A204.1 (cell line): ENCODE results near the gene RUFY2.
A peak's percentile ranks its signal among the peaks of the same experiment; 100 is the strongest.
"Not testable (repeated sequence)": the region's sequence is repeated elsewhere in the genome, so short reads cannot be mapped to it uniquely, and the experiment has no call there.

Experiments used
- FAIRE-seq: peaks from 2 replicates; lab custom pipeline; 2012; peaks lifted over from hg19 to GRCh38; lab: Jason Lieb, UNC

The RUFY2 gene, protein sequence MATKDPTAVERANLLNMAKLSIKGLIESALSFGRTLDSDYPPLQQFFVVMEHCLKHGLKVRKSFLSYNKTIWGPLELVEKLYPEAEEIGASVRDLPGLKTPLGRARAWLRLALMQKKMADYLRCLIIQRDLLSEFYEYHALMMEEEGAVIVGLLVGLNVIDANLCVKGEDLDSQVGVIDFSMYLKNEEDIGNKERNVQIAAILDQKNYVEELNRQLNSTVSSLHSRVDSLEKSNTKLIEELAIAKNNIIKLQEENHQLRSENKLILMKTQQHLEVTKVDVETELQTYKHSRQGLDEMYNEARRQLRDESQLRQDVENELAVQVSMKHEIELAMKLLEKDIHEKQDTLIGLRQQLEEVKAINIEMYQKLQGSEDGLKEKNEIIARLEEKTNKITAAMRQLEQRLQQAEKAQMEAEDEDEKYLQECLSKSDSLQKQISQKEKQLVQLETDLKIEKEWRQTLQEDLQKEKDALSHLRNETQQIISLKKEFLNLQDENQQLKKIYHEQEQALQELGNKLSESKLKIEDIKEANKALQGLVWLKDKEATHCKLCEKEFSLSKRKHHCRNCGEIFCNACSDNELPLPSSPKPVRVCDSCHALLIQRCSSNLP

DNA sequence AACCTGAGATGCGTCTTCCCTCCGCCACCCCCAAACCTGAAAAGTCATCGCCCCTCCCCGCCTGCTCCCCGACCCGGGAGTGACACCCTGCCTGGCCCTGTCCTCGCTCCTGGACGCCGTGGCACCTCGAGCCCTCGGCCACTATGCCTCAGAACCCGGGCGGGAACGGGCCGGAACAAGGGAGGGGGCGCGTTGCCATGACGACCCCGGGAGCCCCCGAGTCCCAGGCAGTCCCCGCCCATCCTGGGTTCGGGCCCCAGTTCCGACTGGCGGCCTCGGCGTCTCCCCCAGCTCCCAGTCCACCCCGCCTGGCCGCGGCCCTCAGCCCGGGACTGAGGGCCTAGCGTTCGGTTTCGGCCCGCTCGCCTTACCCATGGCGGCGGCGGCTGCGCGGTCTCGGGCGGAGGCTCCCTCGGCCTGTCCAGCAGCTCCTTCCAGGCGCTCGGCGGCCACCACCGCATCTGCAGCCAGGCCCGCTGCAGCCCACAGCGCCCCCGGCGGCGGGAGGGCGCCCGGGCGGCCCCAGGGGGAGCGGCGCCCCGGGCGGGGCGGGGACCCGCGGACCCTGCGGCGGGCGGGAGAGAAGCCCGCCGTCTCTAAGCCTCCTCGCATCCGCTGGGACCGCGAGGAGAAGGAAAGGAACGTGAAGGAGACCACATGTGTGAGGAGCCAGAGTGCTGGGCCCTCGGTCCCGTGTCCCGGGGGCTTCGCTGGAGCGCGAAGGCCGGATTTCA, at the start of gene RUFY2:
RUFY2 (minus strand) TSS at position 463 of the 734 bp plus-strand sequence; CDS start at position 375, 88 bp downstream.
- no peak for FAIRE-seq

- FAIRE-seq, result not testable (repeated sequence)
Measured at GRCh38 chr10:68449698-68450097, 42.6 kb upstream of the RUFY2 start.

- FAIRE-seq, result no peak
Measured at GRCh38 chr10:68446179-68446578, 39.1 kb upstream of the RUFY2 start.

DNA sequence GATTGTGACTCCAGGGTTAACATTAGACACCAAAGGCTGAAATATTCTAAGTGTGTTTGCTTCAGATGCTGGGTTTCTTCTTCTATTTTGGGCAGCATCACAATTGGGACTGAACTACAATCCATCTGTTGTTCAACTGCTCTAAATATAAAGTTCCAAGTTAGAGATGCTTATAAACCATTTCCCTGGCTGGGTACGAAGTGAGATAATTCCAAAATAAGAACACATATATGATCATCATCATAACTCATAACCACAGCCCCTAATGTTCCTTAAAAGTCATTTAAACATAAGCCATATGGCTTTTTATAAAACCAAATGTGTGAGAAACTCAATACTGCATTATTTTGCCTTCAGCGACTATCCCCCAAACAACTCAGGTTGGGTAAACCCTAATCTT, 35.9 kb upstream of the RUFY2 start:
- FAIRE-seq, result no peak

GRCh38 chr10:68440898-68441297, 33.8 kb upstream of the RUFY2 start:
- no peak for FAIRE-seq

DNA sequence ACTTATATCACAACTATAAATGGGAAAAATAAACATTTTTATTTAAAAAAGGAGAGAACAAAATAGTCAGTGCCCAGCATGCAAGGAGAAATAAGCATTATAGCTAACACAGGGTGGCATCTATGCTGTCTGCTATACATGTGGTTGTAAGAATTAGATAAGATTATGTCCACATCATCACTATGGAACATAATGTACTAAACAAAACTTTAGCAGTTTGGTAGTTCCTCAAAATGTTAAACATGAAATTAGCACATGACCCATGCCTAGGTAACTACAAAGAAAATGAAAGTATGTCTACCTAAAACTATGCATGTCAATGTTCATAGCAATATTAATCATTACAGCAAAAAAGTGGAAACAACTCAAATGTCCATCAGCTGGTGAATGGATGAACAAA, 28.7 kb upstream of the RUFY2 start:
- no peak for FAIRE-seq

GRCh38 chr10:68434657-68435056, 27.6 kb upstream of the RUFY2 start:
- no peak for FAIRE-seq

- no peak for FAIRE-seq
Measured at GRCh38 chr10:68428396-68429104, 21.5 kb upstream of the RUFY2 start.

- no peak for FAIRE-seq
Measured at GRCh38 chr10:68424454-68425014, 17.5 kb upstream of the RUFY2 start.

- FAIRE-seq, result no peak
Measured at GRCh38 chr10:68423522-68423921, 16.4 kb upstream of the RUFY2 start.

DNA sequence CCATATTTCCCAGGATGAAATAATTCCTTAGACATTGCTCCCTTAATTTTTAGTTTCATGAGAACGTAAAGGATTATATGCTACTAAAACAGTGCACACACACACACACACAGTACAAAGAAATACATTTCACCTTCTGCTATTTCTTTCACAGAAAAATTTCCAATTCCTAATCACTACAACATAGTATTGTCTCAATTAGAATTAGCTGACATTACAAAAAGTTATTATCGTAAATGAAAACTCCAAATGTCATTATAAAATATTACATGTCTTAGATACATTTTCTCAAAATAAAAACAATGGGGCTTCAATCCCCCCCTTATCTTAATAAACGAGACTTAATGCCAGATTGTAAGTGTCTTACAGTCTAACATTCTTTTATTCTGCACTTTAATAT, 12.3 kb upstream of the RUFY2 start:
- FAIRE-seq, result peak; percentile 11

DNA sequence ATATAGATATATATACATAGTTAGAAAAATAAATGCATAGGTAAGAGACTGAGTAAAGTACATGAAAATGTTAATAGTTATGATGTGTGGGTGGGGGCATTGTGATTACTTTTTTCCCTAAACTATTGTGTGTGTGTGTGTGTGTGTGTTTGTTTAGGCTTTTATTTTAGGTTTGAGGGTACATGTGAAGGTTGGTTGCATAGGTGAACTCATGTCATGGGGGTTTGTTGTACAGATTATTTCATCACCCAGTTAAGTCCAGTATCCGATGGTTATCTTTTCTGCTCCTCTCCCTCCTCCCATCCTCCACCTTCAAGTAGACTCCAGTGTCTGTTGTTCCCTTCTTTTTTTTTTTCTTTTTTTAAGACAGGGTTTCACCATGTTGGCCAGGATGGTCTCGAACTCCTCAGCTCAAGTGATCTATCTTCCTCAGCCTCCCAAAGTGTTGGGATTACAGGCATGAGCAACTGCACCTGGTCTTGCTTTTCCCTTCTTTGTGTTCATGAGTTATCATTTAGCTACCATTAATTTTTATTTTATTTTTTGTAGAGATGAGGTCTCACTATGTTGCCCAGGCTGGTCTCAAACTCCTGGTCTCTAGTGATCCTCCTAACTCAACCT, 1.9 kb upstream of the RUFY2 start:
- no peak for FAIRE-seq

DNA sequence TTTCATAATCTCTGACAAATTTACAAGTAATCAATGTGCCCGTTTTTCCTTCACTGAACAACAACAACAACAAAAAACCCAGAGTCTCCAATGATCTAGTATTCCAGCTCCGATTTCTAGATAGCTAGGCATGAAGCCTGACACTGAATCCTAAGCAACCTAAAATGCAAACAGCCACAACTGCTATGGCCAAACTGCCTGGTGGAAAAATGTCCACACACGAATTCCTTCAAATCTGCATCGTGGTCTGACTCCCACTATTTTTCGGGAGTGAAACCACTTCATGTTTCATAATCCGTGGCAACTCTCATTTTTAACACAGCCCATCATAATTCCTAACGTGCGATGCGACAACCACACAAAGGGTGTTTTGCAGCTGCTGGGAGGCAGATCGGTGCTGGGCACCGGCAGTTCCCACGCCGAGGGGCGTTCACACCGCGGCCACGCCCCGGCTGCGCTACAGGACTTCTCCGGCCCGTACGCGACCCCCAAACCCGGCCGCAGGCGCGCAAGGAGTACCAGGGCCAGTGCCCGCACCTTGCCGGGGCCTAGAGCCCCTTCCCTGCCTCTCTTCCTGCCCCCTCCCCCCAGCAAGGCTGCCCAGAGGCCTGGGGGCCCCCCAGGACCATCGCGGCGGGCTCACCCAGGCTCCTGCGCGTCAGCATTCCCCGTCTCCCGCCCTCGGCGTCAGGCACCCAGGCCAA, 814 bp downstream of the RUFY2 start:
- FAIRE-seq, result no peak

DNA sequence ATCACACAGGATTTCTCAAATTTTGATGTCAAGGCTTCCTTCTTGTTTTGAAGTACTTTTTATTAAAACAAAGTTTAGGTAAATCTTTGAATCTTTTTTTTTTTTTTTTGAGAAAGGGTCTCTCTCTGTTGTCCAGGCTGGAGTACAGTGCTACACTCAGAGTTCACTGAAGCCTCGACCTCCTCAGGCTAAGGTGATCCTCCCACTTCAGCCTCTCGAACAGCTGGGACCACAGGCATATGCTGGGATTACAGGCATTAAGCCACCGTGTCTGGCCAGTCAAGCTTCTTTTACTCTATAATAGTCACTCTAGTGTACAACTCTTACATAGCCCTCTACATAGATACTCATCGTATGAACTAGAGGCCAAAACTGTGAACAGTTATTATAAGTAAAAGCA, 3.4 kb downstream of the RUFY2 start:
- no peak for FAIRE-seq

- FAIRE-seq, result no peak
Measured at GRCh38 chr10:68402276-68402675, 4.8 kb downstream of the RUFY2 start.

GRCh38 chr10:68397005-68397404, 10.1 kb downstream of the RUFY2 start:
- FAIRE-seq, result no peak

GRCh38 chr10:68385740-68386139, 21.3 kb downstream of the RUFY2 start:
- no peak for FAIRE-seq

DNA sequence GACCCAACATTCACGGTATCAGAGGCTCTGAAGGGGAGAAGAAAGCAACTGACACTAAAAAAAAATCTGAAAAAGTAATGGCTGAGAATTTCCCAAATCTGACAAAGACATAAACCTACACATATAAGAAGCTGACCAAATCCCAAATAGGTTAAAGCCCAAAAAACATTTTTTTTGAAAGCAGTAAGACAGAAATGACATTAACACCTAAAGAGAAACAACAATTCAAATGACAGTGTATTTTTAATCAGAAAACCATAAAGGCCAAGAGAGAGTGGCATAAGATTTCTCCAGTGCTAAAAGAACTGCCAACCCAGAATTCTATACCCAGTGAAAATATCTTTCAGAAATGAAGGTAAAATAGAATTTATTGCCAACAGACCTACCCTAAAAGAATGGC, 35.5 kb downstream of the RUFY2 start:
- FAIRE-seq, result no peak

- no peak for FAIRE-seq
Measured at GRCh38 chr10:68367121-68367520, 40.0 kb downstream of the RUFY2 start.

DNA sequence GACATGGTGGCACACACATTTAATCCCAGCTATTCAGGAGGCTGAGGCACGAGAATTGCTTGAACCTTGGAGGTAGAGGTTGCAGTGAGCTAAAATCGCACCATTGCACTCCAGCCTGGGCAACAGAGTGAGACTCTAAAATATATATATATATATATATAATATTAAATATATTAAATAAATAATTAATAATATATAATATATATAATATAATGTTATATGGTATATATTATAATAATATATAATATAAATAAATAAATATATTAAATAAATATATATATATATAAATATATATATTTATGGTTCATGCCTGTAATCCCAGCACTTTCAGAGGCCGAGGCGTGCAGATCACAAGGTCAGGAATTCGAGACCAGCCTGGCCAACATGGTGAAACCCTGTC, 40.5 kb downstream of the RUFY2 start:
- peak; percentile 40 for FAIRE-seq

- no peak for FAIRE-seq
Measured at GRCh38 chr10:68365611-68366010, 41.5 kb downstream of the RUFY2 start.
